ENCODE data around the gene AMPH.

The AMPH gene

DNA sequence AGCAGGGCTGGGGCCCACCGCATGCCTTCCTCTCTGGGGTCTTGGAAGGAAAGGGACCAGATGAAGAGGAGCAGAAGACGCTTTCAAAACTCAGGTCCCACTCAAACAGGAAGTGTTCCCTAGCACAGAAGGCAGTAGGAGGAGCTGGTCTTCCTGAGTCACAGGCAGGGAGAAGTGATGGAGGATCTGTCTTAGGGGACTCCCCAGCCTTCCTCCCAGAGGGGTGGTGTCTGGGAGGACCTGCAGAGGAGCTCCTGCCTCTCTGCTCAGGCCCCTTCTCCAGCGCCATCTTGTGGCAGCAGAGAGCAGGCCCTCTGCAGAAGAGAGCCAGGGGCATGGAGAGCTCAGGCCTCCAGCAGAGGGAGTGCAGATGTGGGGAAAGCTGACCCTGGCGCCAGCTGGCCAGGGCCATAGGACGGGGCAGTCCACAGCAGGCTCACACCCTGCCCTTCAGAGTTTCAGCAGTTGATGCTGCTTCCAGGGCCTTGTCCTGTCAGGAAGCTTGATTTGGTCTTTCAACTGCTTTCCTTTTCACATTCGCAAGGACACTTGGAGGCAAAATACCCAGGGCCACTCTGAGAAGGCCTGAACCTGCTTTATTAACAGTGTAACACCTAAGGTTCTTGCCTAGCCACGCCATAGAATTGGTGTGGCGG is 295.6 kb downstream of the AMPH start:
- peak; percentile 73 for DNase-seq (ENCODE audit: extremely low spot score, insufficient read length, low read depth)
- peak; percentile 88 for FAIRE-seq

- no peak for DNase-seq (ENCODE audit: extremely low spot score, insufficient read length, low read depth)
- no peak for FAIRE-seq
These were observed 296.1 kb downstream of the AMPH start for GRCh38 chr7:38335128-38335491.

- no peak for FAIRE-seq
- DNase-seq (ENCODE audit: extremely low spot score, insufficient read length, low read depth) = no peak
These were observed 297.0 kb downstream of the AMPH start for GRCh38 chr7:38334163-38334562.
